ENCODE results near the gene RRP1B. TPM values are rescaled to one million over a fixed set of nuclear protein-coding genes. Genes with fewer than 3 reads are reported as not detected.

RRP1B gene
- total RNA-seq, 2 donors from 2014 or later = 10.5 to 16.0 TPM

DNA sequence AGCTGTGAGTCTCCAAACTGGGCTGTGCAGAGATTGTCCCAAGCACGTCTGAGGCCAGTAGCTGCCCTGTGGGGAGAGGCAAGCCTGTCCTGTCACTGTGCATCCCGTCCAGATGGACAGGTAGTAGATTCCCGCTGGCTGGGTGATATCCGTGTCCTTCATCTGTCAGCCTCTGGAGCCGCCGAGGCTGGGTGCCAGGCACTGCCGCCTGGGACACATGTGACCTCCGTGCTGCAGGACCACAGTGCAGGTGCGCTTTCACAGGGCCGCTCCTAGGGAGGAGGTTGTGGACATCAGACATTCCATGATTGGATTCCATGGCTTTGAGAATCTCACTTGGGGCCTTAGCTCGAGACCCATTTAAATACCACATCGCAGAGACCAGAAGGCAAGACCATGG lies 64.3 kb downstream of the RRP1B start:
- Histone ChIP-seq H3K9me3 (no peaks in the 10 kb centered on the region), H3K4me1 (peaks cover 0 to 63% of the 10 kb centered on the region in 2 donors), H3K27ac (no peak overlapping the region), H3K36me3 (peaks cover 5% of the 10 kb centered on the region), H3K27me3 (no peaks in the 10 kb centered on the region), H3K4me3 (no peak overlapping the region)
- TF ChIP-seq, protein P1, sequence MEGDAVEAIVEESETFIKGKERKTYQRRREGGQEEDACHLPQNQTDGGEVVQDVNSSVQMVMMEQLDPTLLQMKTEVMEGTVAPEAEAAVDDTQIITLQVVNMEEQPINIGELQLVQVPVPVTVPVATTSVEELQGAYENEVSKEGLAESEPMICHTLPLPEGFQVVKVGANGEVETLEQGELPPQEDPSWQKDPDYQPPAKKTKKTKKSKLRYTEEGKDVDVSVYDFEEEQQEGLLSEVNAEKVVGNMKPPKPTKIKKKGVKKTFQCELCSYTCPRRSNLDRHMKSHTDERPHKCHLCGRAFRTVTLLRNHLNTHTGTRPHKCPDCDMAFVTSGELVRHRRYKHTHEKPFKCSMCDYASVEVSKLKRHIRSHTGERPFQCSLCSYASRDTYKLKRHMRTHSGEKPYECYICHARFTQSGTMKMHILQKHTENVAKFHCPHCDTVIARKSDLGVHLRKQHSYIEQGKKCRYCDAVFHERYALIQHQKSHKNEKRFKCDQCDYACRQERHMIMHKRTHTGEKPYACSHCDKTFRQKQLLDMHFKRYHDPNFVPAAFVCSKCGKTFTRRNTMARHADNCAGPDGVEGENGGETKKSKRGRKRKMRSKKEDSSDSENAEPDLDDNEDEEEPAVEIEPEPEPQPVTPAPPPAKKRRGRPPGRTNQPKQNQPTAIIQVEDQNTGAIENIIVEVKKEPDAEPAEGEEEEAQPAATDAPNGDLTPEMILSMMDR (IDR thresholded peaks at IDR 0.05) = no peak
- DNase-seq (ENCODE audit: low spot score) = no peak

DNA sequence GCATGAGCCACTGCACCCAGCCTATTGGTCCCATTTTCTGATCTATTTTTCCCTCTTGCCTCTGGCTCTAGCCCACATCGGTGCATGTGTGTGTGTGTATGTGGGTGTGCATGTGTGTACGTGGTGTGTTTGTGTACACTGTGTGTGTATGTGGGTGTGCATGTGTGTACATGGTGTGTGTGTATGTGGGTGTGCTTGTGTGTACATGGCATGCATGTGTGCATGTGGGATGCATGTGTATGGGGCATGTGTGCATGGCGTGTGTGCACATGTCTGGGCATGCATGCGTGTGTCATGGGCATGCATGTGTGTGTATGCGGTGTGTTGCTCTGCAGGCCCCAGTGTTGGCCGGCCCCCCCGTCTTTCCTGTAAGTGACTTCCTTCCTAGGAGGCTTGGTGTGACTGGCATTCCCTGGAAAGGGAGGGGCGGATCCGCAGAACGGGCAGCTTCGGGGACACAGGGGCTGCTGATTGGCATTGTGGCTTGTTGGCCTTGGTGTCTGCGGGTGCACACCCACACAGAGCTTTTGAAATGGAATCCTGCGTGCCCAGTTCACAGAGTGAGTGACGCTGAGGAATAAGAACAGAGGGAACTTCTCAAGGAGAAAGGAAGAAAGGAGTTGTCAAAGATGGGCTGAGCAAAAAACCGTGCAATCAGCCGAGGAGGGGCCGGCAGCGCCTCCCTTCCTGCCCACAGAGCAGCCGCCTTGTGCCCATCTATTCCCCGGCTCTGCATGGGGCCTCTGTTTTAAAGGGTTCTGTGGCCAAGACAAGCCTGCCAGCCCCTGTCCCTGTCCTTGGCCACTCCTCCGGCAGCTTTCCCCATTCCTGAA lies 67.5 kb downstream of the RRP1B start:
- Histone ChIP-seq H3K4me1 (peaks cover 0 to 51% of the 10 kb centered on the region in 2 donors), H3K9me3 (no peaks in the 10 kb centered on the region), H3K27ac (peak overlapping the region; percentile 91 to 95), H3K27me3 (no peaks in the 10 kb centered on the region), H3K4me3 (no peak overlapping the region), H3K36me3 (peaks cover 5% of the 10 kb centered on the region)
- TF ChIP-seq, protein P1 (IDR thresholded peaks at IDR 0.05) = no peak
- DNase-seq (ENCODE audit: low spot score) = no peak

GRCh38 chr21:43727519-43728153 lies 68.3 kb downstream of the RRP1B start:
- Histone ChIP-seq H3K36me3 (peaks cover 5% of the 10 kb centered on the region), H3K4me3 (peak overlapping the region in 1 of 2 donors; percentile 56), H3K4me1 (peaks cover 0 to 51% of the 10 kb centered on the region in 2 donors), H3K27ac (peak overlapping the region; percentile 91 to 95), H3K9me3 (no peaks in the 10 kb centered on the region), H3K27me3 (no peaks in the 10 kb centered on the region)
- TF ChIP-seq, protein P1 (IDR thresholded peaks at IDR 0.05) = no peak
- no peak for DNase-seq (ENCODE audit: low spot score)

DNA sequence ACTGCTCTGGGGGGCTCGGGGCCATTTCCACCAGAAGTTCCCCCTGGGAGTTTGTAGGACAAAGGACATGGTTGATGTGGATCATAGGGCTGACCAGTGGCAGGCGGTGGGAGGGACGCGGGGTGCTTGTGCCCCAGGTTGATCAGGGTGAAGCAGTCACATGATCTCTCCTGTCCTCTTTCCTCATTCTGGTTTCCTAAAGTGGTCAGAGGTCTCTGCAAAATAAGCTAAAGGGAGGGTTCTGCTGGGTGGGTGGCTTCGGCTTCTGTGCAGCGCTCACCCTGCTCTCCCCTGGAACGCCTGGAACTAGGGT lies 68.8 kb downstream of the RRP1B start:
- H3K9me3 ChIP-seq = no peaks in the 10 kb centered on the region
- peak overlapping the region; percentile 91 to 95 for H3K27ac ChIP-seq
- H3K36me3 ChIP-seq = peaks cover 5% of the 10 kb centered on the region
- H3K27me3 ChIP-seq = no peaks in the 10 kb centered on the region
- H3K4me3 ChIP-seq = peak overlapping the region; percentile 43 to 56
- H3K4me1 ChIP-seq = peaks cover 0 to 56% of the 10 kb centered on the region in 2 donors
- TF ChIP-seq, protein P1 (IDR thresholded peaks at IDR 0.05) = no peak
- no peak for DNase-seq (ENCODE audit: low spot score)

DNA sequence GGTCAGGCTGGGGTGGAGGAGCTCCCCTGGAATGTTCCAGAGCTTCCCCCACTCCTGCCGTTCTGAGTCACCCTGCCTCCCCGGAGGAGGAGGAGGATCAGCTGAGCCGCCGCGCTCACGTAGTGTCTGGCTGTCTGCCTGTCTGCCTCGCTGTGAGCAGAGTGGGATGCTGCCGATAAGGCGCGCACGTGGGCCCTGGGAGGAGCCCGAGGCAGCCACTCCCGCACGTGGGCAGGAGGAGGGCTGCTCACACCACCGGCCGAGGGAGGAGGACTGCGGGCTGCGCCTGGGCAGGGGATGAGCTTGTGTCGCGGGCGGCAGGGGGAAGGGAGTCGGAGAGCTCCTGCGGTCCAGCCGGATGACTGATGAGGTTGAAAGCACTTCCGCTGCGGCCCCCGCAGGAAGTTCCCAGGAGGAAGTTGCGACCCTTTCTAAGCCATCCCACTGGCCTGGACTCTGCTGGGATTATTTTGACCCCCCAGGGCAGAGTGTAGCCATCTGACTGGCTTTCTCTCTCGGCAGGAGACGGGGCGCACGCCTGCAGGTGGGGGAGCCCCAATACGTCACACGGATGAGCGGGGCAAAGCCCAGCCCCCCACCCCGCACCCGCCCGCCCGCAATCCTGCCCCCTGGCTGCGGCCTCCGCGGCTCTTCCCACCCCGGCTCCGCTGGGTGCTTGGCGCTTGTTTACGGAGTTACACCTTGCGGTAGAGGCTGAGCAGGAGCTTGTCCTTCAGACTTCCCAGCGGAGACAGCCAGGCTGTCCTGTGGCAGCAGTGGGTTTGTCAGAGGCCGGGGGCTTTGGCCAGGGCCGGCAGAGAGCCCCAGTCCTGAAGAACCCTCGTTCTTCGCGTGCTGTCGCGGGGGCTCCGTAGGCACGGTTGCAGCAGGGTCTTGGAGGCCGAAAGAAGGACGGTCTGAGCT lies 69.4 kb downstream of the RRP1B start:
- H3K4me3 ChIP-seq = peak overlapping the region; percentile 43 to 56
- H3K36me3 ChIP-seq = peaks cover 5% of the 10 kb centered on the region
- H3K4me1 ChIP-seq = peaks cover 0 to 62% of the 10 kb centered on the region in 2 donors
- peak overlapping the region; percentile 91 to 95 for H3K27ac ChIP-seq
- H3K9me3 ChIP-seq = no peaks in the 10 kb centered on the region
- TF ChIP-seq, protein P1 (IDR thresholded peaks at IDR 0.05) = peak in 1 of 2 donors; percentile 81
- DNase-seq (ENCODE audit: low spot score) = peak; percentile 97
- no peaks in the 10 kb centered on the region for H3K27me3 ChIP-seq
